ENCODE measurements around the gene PCMT1.

GRCh38 chr6:149844480-149844879, 94.9 kb downstream of the PCMT1 start:
- TF ChIP-seq CTCF (IDR thresholded peaks at IDR 0.05; ENCODE audit: insufficient read depth, low read length) = no peak
- TF ChIP-seq REST (IDR thresholded peaks at IDR 0.05; ENCODE audit: insufficient replicate concordance, low read depth) = no peak
